Endothelial cell of umbilical vein (primary cell): Measurements from ENCODE around the gene HPDL. TPM values are rescaled to one million over a fixed set of nuclear protein-coding genes. Genes with fewer than 3 reads are reported as not detected.

ENCODE experiments used
- BruUV-seq: library from RNA; stranded (reverse); fragments of 400-500 nt; replicated peaks from 2 replicates; lab custom pipeline; 2021; lab: Mats Ljungman, UMichigan
- CTCF ChIA-PET: fragments of 300-600, 350-600 bp; sonication (Branson Sonifier 250); formaldehyde crosslinking; loops from one replicate; lab custom pipeline; 2021; ENCODE audit warnings: antibody characterized with exemption, inconsistent platforms; lab: Charles Lee
- POLR2A ChIA-PET: fragments of 300-600, 350-600 bp; sonication (Branson Sonifier 250); formaldehyde crosslinking; loops from one replicate; lab custom pipeline; 2021; ENCODE audit warnings: antibody characterized with exemption, inconsistent platforms; lab: Charles Lee
- DNase-seq: peaks from one replicate; pipeline ENCODE4 v3.0.0-alpha.2; 2011; ENCODE audit warnings: low read depth, low spot score
- FAIRE-seq: peaks from 2 replicates; lab custom pipeline; 2011; peaks lifted over from hg19 to GRCh38; lab: Jason Lieb, UNC
- H2AFZ ChIP-seq: 2 replicates; pipeline ENCODE4 v1.6.0; 2012; ENCODE audit warnings: low read depth, low read length, control low read depth, inconsistent platforms
- H3K27ac ChIP-seq: 2 replicates; pipeline ENCODE4 v1.5.1; 2011; ENCODE audit warnings: low read depth, mild to moderate bottlenecking, control low read depth, low read length, moderate library complexity; ENCODE audit not compliant: insufficient read depth
- H3K27me3 ChIP-seq, 2 experiments: 2 replicates each; pipeline versions ENCODE4 v1.6.0 to v1.6.1; 2011; ENCODE audit warnings: low read length in 2 of 2, mixed read lengths in 1 of 2; ENCODE audit not compliant: control insufficient read depth in 2 of 2, insufficient read depth in 2 of 2
- H3K36me3 ChIP-seq, 2 experiments: 2 replicates in 1 of 2; 3 replicates in 1 of 2; pipeline ENCODE4 v1.5.1; 2011; ENCODE audit warnings: low read length in 2 of 2, mild to moderate bottlenecking in 1 of 2, moderate library complexity in 1 of 2; ENCODE audit not compliant: control insufficient read depth in 2 of 2, insufficient read depth in 2 of 2; ENCODE audit errors: extremely low read depth in 1 of 2
- H3K4me1 ChIP-seq: 3 replicates; pipeline ENCODE4 v1.5.1; 2011; ENCODE audit warnings: mild to moderate bottlenecking, low read length; ENCODE audit not compliant: control insufficient read depth, insufficient read depth; ENCODE audit errors: extremely low read depth
- H3K4me2 ChIP-seq: 2 replicates; pipeline ENCODE4 v1.6.1; 2011; ENCODE audit warnings: low read length, control low read depth, mixed read lengths; ENCODE audit not compliant: insufficient read depth
- H3K4me3 ChIP-seq, 3 experiments: fragments of 200-600 bp in 1 of 3; sonication (generic), shearing (Covaris generic) in 1 of 3; replicated peaks in 1 of 3; 2 replicates each; pipeline ENCODE4 v1.5.1; 2011 to 2016; ENCODE audit warnings: control low read depth in 3 of 3, low read length in 3 of 3, mild to moderate bottlenecking in 2 of 3, inconsistent platforms in 1 of 3, low read depth in 1 of 3, moderate library complexity in 1 of 3; ENCODE audit not compliant: insufficient read depth in 1 of 3
- H3K79me2 ChIP-seq: 2 replicates; pipeline ENCODE4 v1.6.0; 2012; ENCODE audit warnings: low read length, inconsistent platforms; ENCODE audit not compliant: control insufficient read depth, insufficient read depth
- H3K9ac ChIP-seq: replicated peaks from 2 replicates; pipeline ENCODE3; 2011; ENCODE audit warnings: low read length, control low read depth; ENCODE audit not compliant: insufficient read depth; ENCODE audit errors: extremely low read depth
- H3K9me1 ChIP-seq: replicated peaks from 3 replicates; pipeline ENCODE4 v1.6.0; 2011; ENCODE audit warnings: mild to moderate bottlenecking, low read length; ENCODE audit not compliant: control insufficient read depth, insufficient read depth; ENCODE audit errors: extremely low read depth
- H3K9me3 ChIP-seq: replicated peaks from 2 replicates; pipeline ENCODE4 v1.5.1; 2012; ENCODE audit warnings: low read length, inconsistent platforms; ENCODE audit not compliant: control insufficient read depth, insufficient read depth
- H4K20me1 ChIP-seq: replicated peaks from 2 replicates; pipeline ENCODE3; 2011; ENCODE audit warnings: mild to moderate bottlenecking, low read length; ENCODE audit not compliant: control insufficient read depth, insufficient read depth; ENCODE audit errors: extremely low read depth
- EZH2 ChIP-seq: IDR thresholded peaks from 2 replicates; pipeline ENCODE4 v1.6.1; 2012; ENCODE audit warnings: borderline replicate concordance, low read depth, mild to moderate bottlenecking, moderate library complexity, low read length, inconsistent platforms; ENCODE audit not compliant: severe bottlenecking
- FOS ChIP-seq: IDR thresholded peaks from 2 replicates; pipeline ENCODE4 v1.6.1; 2011; ENCODE audit warnings: mild to moderate bottlenecking, low read length, moderate library complexity, borderline replicate concordance; ENCODE audit not compliant: insufficient read depth
- JUN ChIP-seq: IDR thresholded peaks from 2 replicates; pipeline ENCODE4 v1.6.1; 2011; ENCODE audit warnings: borderline replicate concordance, low read depth; ENCODE audit not compliant: insufficient read length, insufficient read depth
- MAX ChIP-seq: IDR thresholded peaks from 2 replicates; pipeline ENCODE4 v1.6.1; 2011; ENCODE audit not compliant: insufficient read depth, insufficient read length
- MYC ChIP-seq: IDR thresholded peaks from one replicate; pipeline ENCODE4 v1.6.1; 2011; ENCODE audit warnings: mild to moderate bottlenecking, low read depth, low read length
- POLR2A ChIP-seq: IDR thresholded peaks from 2 replicates; pipeline ENCODE4 v1.6.1; 2012; ENCODE audit warnings: low read depth, mild to moderate bottlenecking, control low read depth, low read length
- POLR2AphosphoS5 ChIP-seq: IDR thresholded peaks from 2 replicates; pipeline ENCODE4 v1.6.1; 2012; ENCODE audit warnings: low read depth, mild to moderate bottlenecking, control low read depth, low read length, moderate library complexity; ENCODE audit not compliant: insufficient read depth
- dilution Hi-C: fragments of 300-500 bp; cut with MboI; formaldehyde crosslinking; loops from one replicate; pipeline ENCODE4 v1.15.0; 2019; ENCODE audit warnings: low sequenced_read_pairs; ENCODE audit not compliant: extremely low pct_ligation_motif_present
- intact Hi-C: fragments of 100-400 bp; cut with micrococcal nuclease; formaldehyde crosslinking; loops from one replicate; pipeline ENCODE4 v1.10.0; 2022
- polyA plus RNA-seq, 4 experiments: library from polyadenylated mRNA; depleted of rRNA in 3 of 4; stranded (reverse) in 3 of 4; unstranded in 1 of 4; fragments of >200 nt; gene quantifications; 2 replicates each; pipeline versions ENCODE4 v1.2.1 to v1.2.3, GENCODE V29; 2011 to 2012; ENCODE audit warnings: missing spikeins in 1 of 4
- total RNA-seq: library from RNA; stranded (reverse); gene quantifications from 2 replicates; pipeline ENCODE4 v1.2.3, GENCODE V29; 2021
- TF ChIP-seq, protein P1 (sequence below), 2 donors: IDR thresholded peaks; 1 replicate in 1 of 2; 2 replicates in 1 of 2; pipeline ENCODE4 v1.5.1; 2011; ENCODE audit warnings: low read length in 2 of 2, mild to moderate bottlenecking in 2 of 2, moderate library complexity in 2 of 2, control low read depth in 1 of 2, inconsistent platforms in 1 of 2, low read depth in 1 of 2; ENCODE audit not compliant: insufficient read depth in 1 of 2; ENCODE audit errors: extremely low read depth in 1 of 2

HPDL gene
- total and polyA plus RNA-seq, 2 donors (not counting 3 experiments of a cell fraction or from before 2014, with no cell fraction given), result 3.4 to 5.9 TPM

DNA sequence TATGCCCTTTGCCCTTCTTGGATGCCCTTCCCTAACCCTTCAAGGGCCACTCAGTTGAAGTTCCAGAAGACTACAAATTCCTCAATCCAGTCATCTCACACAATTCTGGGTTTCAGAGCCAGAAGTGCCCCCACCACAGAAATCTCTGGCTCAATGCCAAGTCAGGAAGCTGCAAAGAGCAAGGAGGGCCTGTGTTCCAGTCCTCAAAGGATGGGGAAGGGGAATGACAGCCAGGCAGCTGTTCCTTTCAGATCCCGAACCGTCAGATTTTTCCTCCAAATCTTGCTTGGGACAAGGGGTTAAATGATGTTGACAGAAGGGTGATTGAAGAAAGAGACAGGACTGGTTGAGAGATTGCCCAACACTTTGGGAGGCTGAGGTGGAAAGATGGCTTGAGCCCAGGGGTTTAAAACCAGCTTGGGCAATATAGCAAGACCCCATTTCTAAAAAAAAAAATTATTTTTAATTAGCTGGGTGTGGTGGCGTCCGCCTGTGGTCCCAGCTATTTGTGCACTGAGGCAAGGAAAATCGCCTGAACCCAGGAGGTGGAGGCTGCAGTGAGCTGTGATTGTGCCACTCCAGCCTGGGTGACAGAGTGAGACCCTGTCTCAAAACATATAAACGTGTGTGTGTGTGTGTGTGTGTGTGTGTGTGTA lies 716 bp upstream of the HPDL start:
- FAIRE-seq (peak; percentile 24), DNase-seq (no peak)
- Histone ChIP-seq H3K4me1 (peaks cover 18% of the 10 kb centered on the region), H3K79me2 (peaks cover 7% of the 10 kb centered on the region), H3K36me3 (no peaks in the 10 kb centered on the region), H4K20me1 (no peaks in the 10 kb centered on the region), H3K9ac (peak overlapping the region; percentile 53), H3K9me3 (no peaks in the 10 kb centered on the region), H3K27me3 (no peaks in the 10 kb centered on the region), H3K27ac (no peak overlapping the region), H3K9me1 (no peaks in the 10 kb centered on the region), H3K4me2 (peak overlapping the region; percentile 72), H3K4me3 (no peak overlapping the region), H2AFZ (peak overlapping the region; percentile 95)
- ChIA-PET CTCF (interaction anchor here (0.9 to 3.7 kb wide), 5 partner anchors 14 to 308 kb away, joined by 3 to 14 read pairs (median 3); partner anchors contain the start of genes MUTYH and TOE1), POLR2A (interaction anchor here (2.3 to 3.5 kb wide), 2 partner anchors 14 to 314 kb away, joined by 6 to 18 read pairs; partner anchors contain the start of genes MUTYH, TOE1 and UROD)
- no TSS peak for BruUV-seq
- TF ChIP-seq POLR2A (no peak), MYC (no peak), POLR2AphosphoS5 (no peak), MAX (no peak), FOS (no peak), JUN (no peak), EZH2 (no peak)
- TF ChIP-seq, protein P1, sequence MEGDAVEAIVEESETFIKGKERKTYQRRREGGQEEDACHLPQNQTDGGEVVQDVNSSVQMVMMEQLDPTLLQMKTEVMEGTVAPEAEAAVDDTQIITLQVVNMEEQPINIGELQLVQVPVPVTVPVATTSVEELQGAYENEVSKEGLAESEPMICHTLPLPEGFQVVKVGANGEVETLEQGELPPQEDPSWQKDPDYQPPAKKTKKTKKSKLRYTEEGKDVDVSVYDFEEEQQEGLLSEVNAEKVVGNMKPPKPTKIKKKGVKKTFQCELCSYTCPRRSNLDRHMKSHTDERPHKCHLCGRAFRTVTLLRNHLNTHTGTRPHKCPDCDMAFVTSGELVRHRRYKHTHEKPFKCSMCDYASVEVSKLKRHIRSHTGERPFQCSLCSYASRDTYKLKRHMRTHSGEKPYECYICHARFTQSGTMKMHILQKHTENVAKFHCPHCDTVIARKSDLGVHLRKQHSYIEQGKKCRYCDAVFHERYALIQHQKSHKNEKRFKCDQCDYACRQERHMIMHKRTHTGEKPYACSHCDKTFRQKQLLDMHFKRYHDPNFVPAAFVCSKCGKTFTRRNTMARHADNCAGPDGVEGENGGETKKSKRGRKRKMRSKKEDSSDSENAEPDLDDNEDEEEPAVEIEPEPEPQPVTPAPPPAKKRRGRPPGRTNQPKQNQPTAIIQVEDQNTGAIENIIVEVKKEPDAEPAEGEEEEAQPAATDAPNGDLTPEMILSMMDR (IDR thresholded peaks at IDR 0.05; ENCODE audit: extremely low read depth in 1 of 2, insufficient read depth in 1 of 2, low read depth in 1 of 2, low read length in 2 of 2), result no peak
- dilution Hi-C loops, result no loop called here
- intact Hi-C loops, result loop anchor here (1.0 kb wide), 1 partner anchor 23 kb away; no protein-coding TSS in a partner anchor
